Measurements from ENCODE around the gene PJVK. TPM values are rescaled to one million over a fixed set of nuclear protein-coding genes. Genes with fewer than 3 reads are reported as not detected.

The PJVK gene
- total and polyA plus RNA-seq, 9 of the 15 experiments (the other 6 are each of a cell fraction or from before 2014, with no cell fraction given): 0.11 to 1.5 (median 0.73) TPM

GRCh38 chr2:178491612-178492011 is 40.4 kb downstream of the PJVK start:
- Histone ChIP-seq H4K20me1 (replicated peaks; ENCODE audit: control insufficient read depth, insufficient read depth, low read length) (no peaks in the 10 kb centered on the region), H3K9me3 (replicated peaks; ENCODE audit: control insufficient read depth, insufficient read depth, low read depth, low read length) (no peaks in the 10 kb centered on the region), H3K4me3 (no peak overlapping the region), H2AFZ (ENCODE audit: low read depth, low read length) (peak overlapping the region; percentile 60), H3K27ac (ENCODE audit: extremely low read depth, low read depth, low read length) (peak overlapping the region; percentile 66), H3K4me1 (replicated peaks in 1 of 2; ENCODE audit: control insufficient read depth in 2 of 2, insufficient read depth in 2 of 2, low read length in 2 of 2) (peaks cover 0 to 3% of the 10 kb centered on the region in 2 experiments; a peak in 2 of 5 replicates), H3K79me2 (ENCODE audit: control insufficient read depth, insufficient read depth, low read length) (no peaks in the 10 kb centered on the region), H3K27me3 (ENCODE audit: control insufficient read depth in 2 of 2, insufficient read depth in 2 of 2, low read length in 2 of 2) (no peaks in the 10 kb centered on the region), H3K36me3 (ENCODE audit: control insufficient read depth, insufficient read depth, low read length) (peaks cover 56% of the 10 kb centered on the region), H3K9me1 (ENCODE audit: control insufficient read depth, insufficient read depth, low read length) (no peaks in the 10 kb centered on the region), H3K9ac (ENCODE audit: insufficient read depth in 1 of 2, low read depth in 2 of 2, low read length in 2 of 2) (peak overlapping the region in 1 of 2 experiments; percentile 21; a peak in 1 of 4 replicates), H3K4me2 (ENCODE audit: insufficient read depth, low read length) (no peak overlapping the region)
- in situ Hi-C loops (cut with MboI): no loop called here
- BruUV-seq (replicated peaks): no TSS peak
- CTCF ChIA-PET (ENCODE audit: low intra/inter-chr PET ratio): no interaction called here
- WGBS (ENCODE audit: insufficient coverage, low coverage, missing lambda C conversion rate): 50% methylated on average over 6 of the region's 6 CpGs
- peak; percentile 60 for ATAC-seq
- DNase-seq (ENCODE audit: extremely low read depth in 1 of 4, low spot score in 3 of 4): peak in 2 of 4 experiments; percentile 37 to 63
- intact Hi-C loops (cut with micrococcal nuclease): no loop called here
- POLR2A ChIA-PET: interaction anchor here (1.6 to 2.0 kb wide), 2 partner anchors 10 to 11 kb away, joined by 4 to 6 read pairs; no protein-coding TSS in a partner anchor
- peak; percentile 73 for FAIRE-seq
- TF ChIP-seq CBFA2T3 (IDR thresholded peaks at IDR 0.05): peak; percentile 64
- no peak for TF ChIP-seq HIVEP1 (CRISPR knock-in tag; IDR thresholded peaks at IDR 0.05)
- no peak for TF ChIP-seq KAT8 (IDR thresholded peaks at IDR 0.05; ENCODE audit: low read depth)
- peak; percentile 19; the same call in 1 of the 2 replicates for TF ChIP-seq STAT5A (IDR thresholded peaks at IDR 0.05; ENCODE audit: borderline replicate concordance, low read length)
- TF ChIP-seq E2F6 (IDR thresholded peaks at IDR 0.05; ENCODE audit: borderline replicate concordance in 1 of 2, extremely low read depth in 1 of 2, insufficient read depth in 1 of 2, insufficient read length in 1 of 2, low read depth in 1 of 2, low read length in 1 of 2, poor library complexity in 1 of 2, severe bottlenecking in 1 of 2): peak in 1 of 2 experiments; percentile 38
- TF ChIP-seq EHMT2 (IDR thresholded peaks at IDR 0.05): peak; percentile 50; the same call in 1 of the 2 replicates
- TF ChIP-seq SMARCA5 (IDR thresholded peaks at IDR 0.05): no peak
- TF ChIP-seq ZNF121 (CRISPR knock-in tag; conservative IDR thresholded peaks at IDR 0.05): no peak
- TF ChIP-seq MAX (CRISPR knock-in tag; IDR thresholded peaks at IDR 0.05): peak; percentile 40
- TF ChIP-seq ZBTB2 (IDR thresholded peaks at IDR 0.05): no peak
- TF ChIP-seq SMARCA4 (IDR thresholded peaks at IDR 0.05): 0 out of 2 replicates have a peak, but pooled peaks have one; percentile 22
- peak in 1 of 2 experiments; percentile 41; a peak in 1 of 3 replicates for TF ChIP-seq CBX3 (IDR thresholded peaks at IDR 0.05; ENCODE audit: borderline replicate concordance in 1 of 2, low read length in 2 of 2)
- no peak for TF ChIP-seq ZNF584 (CRISPR knock-in tag; IDR thresholded peaks at IDR 0.05; ENCODE audit: low read depth)
- TF ChIP-seq HINFP (tag; conservative IDR thresholded peaks at IDR 0.05; ENCODE audit: low read depth): no peak
- TF ChIP-seq EP400 (IDR thresholded peaks at IDR 0.05): peak; percentile 21; the same call in 1 of the 2 replicates
- no peak for TF ChIP-seq THRB (CRISPR knock-in tag; conservative IDR thresholded peaks at IDR 0.05)
- no peak for TF ChIP-seq HDAC8 (tag; IDR thresholded peaks at IDR 0.05)
- TF ChIP-seq DMBX1 (CRISPR knock-in tag; IDR thresholded peaks at IDR 0.05; ENCODE audit: borderline replicate concordance): peak; percentile 70; the same call in 1 of the 2 replicates

Measured in K562 (cell line).